ENCODE data around the gene BRI3BP. TPM values are rescaled to one million over a fixed set of nuclear protein-coding genes. Genes with fewer than 3 reads are reported as not detected.
"Not testable (repeated sequence)": the region's sequence is repeated elsewhere in the genome, so short reads cannot be mapped to it uniquely, and the experiment has no call there.

Gene BRI3BP
- total RNA-seq, 1 donor from 2014 or later = 3.1 TPM

DNA sequence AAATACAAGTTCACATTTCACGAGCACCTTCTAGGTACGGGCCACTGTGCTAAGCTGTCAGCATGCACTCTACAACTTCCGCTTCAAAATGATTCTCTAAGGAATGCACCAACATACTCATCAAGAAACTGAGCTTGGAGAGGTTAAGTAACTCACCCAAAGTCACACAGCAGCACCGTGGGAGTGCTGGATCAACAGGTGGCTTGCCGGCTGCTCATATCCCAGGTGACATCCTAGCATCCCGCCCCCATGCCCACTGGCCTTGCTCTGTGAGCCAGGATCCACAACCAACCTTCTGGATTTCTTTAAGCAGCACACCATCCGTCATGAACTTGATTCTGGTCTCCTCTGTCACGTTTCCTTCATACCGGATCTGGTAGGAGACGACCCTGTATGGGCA, 21.2 kb upstream of the BRI3BP start:
- no peak for DNase-seq (ENCODE audit: low spot score)

DNA sequence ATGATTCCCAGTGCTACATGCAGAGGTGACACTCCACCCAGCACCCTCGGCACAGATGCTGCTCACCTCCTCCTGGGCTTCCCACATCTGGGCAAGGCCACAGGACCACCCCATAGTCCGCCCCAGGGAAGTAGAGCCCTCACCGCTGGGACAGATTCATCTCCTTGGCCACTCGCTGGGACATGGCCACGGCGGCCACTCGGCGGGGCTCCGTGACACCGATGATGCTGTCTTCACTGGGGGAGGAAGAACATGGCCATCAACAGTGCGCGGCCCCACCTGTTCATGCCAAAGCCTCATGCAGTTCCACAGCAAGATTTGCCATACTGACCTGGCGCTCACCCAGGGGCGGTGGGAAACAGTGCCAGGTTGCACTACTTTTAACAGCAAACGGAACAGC, 18.2 kb upstream of the BRI3BP start:
- DNase-seq (ENCODE audit: low spot score) = no peak

DNA sequence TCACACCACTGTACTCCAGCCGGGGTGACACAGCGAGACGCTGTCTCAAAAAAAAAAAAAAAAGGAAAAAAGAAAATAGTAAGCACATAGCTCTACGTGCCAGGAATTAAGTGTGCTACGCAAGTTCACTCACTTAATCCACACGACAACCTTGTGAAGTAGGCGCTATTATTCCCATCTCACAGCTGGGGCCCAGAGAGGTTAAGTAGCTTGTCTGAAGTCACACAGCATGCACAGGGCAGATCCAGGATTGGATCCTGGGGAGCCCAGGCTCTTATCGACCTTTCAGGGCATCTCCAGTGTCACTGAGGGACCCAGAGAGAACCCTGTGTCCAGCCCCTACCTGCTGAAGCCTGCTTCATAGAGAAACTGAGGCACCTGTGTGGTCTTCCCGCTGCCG, 16.4 kb upstream of the BRI3BP start:
- DNase-seq (ENCODE audit: low spot score) = no peak

GRCh38 chr12:124979568-124979967, 13.9 kb upstream of the BRI3BP start:
- no peak for DNase-seq (ENCODE audit: low spot score)

DNA sequence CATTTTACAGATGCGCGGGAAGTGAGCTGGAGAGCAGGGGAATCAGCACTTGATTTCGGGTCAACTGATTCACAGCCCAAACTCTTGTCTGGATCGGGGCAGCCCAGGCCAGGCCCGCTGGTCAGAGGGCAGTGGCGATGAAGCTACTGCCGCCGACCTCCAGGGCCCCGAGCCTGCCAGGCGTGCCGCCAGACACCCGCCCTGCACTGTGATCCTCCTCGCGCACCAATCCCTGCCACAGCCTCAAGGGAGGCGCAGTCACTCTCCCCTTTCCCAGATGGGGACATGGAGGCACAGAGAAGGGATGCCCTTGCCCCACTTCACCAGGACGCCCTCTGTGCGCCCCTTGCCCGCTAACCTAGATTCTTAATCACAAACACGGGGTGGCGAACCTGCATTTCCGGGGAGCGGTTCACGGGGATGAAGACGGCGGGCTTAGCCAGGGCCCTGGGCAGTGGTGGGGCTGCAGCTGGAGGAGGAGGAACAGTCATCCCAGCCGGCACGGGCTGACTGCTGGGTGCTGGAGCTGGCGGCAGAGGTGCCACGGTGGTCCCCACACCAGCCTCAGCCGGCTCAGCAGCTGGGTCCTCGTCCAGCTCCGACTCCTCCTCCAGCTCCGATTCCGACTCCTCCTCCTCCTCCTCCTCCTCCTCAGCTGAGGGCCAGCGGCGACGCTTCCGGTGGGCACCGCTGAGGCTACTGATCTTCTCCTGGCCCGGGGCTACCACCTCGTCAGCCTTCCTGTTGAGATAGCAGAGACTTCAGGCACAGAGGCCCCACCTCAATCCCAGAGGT, 13.2 kb upstream of the BRI3BP start:
- DNase-seq (ENCODE audit: low spot score) = no peak

DNA sequence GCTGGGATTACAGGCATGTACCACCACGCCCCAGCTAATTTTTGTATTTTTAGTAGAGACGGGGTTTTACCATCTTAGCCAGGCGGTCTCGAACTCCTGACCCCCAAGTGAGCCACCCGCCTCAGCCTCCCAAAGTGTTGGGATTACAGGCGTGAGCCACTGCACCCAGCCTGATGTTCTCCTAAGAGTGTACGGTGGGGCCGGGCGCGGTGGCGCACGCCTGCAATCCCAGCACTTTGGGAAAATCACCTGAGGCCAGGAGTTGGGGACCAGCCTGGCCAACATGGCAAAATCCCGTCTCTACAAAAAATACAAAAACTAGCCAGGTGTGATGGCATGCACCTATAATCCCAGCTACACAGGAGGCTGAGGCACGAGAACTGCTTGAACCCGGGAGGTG, 6.6 kb upstream of the BRI3BP start:
- not testable (repeated sequence) for DNase-seq (ENCODE audit: low spot score)

- DNase-seq (ENCODE audit: low spot score) = peak; percentile 66
Observed at GRCh38 chr12:124992874-124993625, 395 bp upstream of the BRI3BP start.

- DNase-seq (ENCODE audit: low spot score) = peak; percentile 3
Observed at GRCh38 chr12:124994437-124994975, 1.1 kb downstream of the BRI3BP start.

GRCh38 chr12:124995200-124995961, 1.9 kb downstream of the BRI3BP start:
- DNase-seq (ENCODE audit: low spot score) = no peak

- DNase-seq (ENCODE audit: low spot score) = no peak
Observed at GRCh38 chr12:124998705-124999104, 5.3 kb downstream of the BRI3BP start.

GRCh38 chr12:125001636-125002035, 8.2 kb downstream of the BRI3BP start:
- no peak for DNase-seq (ENCODE audit: low spot score)

- DNase-seq (ENCODE audit: low spot score) = no peak
Observed at GRCh38 chr12:125003021-125003420, 9.6 kb downstream of the BRI3BP start.

DNA sequence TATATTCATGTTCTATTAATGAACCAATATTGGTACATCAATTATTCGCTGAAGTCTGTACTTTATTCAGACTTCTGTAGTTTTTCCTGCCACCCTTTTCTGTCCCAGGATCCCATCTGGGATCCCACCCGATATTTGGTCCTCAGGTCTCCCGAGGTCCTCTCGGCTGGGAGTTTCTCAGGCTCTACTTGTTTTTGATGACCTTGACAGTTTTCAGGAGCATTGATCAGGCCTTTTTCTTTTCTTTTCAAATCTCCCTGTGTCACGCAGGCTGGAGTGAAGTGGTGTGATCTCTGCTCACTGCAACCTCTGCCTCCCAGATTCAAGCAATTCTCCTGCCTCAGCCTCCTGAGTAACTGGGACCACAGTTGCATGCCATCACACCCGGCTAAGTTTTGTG, 11.2 kb downstream of the BRI3BP start:
- no peak for DNase-seq (ENCODE audit: low spot score)

DNA sequence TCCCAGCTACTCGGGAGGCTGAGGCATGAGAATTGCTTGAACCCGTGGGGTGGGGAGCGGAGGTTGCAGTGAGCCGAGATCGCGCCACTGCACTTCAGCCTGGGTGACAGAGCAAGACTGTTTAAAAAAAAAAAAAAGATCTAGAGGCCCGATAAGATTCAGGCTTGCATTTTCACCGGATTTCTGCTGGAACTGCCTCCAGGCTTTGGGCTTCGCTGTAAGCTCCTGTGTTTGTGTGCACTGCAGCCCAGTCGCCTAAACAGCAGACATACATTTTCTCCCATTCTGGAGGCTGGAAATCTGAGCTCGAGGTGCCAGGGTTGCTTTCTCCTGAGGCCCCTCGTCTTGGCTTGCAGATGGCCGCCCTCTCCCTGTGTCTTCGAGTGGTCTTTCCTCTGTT, 12.2 kb downstream of the BRI3BP start:
- DNase-seq (ENCODE audit: low spot score) = no peak

- no peak for DNase-seq (ENCODE audit: low spot score)
Observed at GRCh38 chr12:125006365-125006764, 12.9 kb downstream of the BRI3BP start.

DNA sequence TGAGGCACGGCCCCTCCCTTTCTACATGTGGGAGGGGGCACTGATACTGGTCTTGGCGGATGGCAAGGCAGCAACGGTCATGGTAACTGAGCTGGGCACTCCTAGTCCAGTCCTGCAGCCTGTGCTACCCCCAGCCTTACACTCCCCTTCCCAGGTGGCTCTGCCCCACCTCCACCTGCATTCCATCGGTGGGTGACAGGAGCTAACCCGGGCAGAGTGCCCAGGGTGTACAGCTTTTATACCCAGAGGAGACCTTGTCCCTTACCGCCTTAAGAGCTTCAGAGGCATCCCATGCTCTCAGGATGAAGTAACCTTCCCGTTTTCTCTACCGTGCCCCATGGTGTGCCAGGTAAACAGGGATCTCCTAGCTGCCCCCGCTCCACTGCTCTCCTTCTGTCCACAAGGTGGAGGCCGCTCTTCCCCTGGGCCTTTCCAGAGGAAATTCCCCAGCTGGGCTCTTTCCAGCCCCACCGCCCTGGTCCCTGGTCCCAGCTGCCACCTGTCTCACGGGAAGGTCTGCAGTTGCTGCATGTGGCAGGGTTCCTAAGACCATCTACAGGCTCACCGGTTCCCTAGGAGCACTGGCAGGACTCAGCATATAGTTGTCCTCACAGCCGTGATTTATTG, 20.5 kb downstream of the BRI3BP start:
- DNase-seq (ENCODE audit: low spot score) = no peak

DNA sequence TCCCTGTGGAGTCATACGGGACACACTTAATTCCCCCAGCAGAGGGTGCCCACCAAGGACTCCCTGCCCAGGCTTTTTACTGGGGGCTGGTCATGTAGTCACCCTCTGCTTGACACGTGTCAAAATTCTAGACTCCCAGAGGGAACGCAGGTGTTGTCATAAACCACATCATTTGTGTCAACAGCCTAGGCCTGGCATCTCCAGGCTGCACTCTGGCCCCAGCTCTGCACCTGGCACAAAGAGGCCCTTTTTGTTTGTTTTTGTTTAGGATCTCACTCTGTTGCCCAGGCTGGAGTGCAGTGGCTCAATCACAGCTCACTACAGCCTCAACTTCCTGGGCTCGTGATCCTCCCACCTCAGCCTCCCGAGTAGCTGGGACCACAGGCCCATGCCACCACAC, 21.1 kb downstream of the BRI3BP start:
- no peak for DNase-seq (ENCODE audit: low spot score)

GRCh38 chr12:125015680-125016310, 22.4 kb downstream of the BRI3BP start:
- no peak for DNase-seq (ENCODE audit: low spot score)

- no peak for DNase-seq (ENCODE audit: low spot score)
Observed at GRCh38 chr12:125017801-125018200, 24.4 kb downstream of the BRI3BP start.

- no peak for DNase-seq (ENCODE audit: low spot score)
Observed at GRCh38 chr12:125018356-125018755, 24.9 kb downstream of the BRI3BP start.

DNA sequence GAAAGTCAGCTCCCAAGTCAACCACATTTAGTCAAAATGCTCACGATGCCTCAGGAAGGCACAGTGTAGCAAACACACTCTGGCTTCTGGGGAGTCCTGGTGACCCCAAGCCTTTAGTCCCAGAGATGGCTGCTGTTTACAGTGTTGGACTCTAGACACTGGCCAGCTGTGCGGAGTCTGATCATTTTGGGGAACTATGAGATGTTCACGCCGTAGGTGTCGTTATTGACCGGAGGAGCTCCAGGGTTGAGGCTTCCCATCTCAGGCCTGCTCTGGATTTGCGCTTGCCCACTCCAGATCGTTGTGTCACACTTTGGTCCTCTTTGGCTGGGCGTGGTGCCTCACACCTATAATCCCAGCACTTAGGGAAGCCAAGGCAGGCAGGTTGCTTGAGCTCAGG, 27.7 kb downstream of the BRI3BP start:
- no peak for DNase-seq (ENCODE audit: low spot score)

Measured in umbilical cord (tissue), 2 donors.